Esophagus squamous epithelium (tissue), 4 donors: ENCODE results near the gene FEZ2.

Source experiments
- CTCF ChIP-seq, 6 experiments: fragments of 450-650 bp in 4 of 6; fragments of 200-600 bp in 2 of 6; sonication (generic) in 2 of 6; IDR thresholded peaks; one replicate each; pipeline ENCODE4 v1.5.1; 2016 to 2019; ENCODE audit warnings: antibody characterized with exemption in 6 of 6, mild to moderate bottlenecking in 4 of 6, moderate library complexity in 4 of 6
- POLR2A ChIP-seq, 4 donors: fragments of 450-650 bp; IDR thresholded peaks; one replicate each; pipeline ENCODE4 v1.6.1; 2017; ENCODE audit warnings: antibody characterized with exemption in 4 of 4, mild to moderate bottlenecking in 4 of 4, moderate library complexity in 3 of 4

- TF ChIP-seq CTCF (IDR thresholded peaks at IDR 0.05) (no peak), POLR2A (IDR thresholded peaks at IDR 0.05) (no peak)
Observed at GRCh38 chr2:36512705-36513104, 85.3 kb downstream of the FEZ2 start.
